ENCODE results near the gene TMEM200B.

The TMEM200B gene

GRCh38 chr1:29077155-29077554 is 46.5 kb downstream of the TMEM200B start:
- H3K9me3 ChIP-seq (ENCODE audit: control insufficient read depth, insufficient read depth, low read length), result no peaks in the 10 kb centered on the region
- H3K36me3 ChIP-seq (ENCODE audit: insufficient read depth, low read length), result 0 out of 2 replicates have a peak, but pooled peaks cover 3% of the 10 kb centered on the region
- no peaks in the 10 kb centered on the region for H3K4me1 ChIP-seq (ENCODE audit: insufficient read depth, low read length)
- no peak overlapping the region for H3K9ac ChIP-seq (ENCODE audit: low read depth, low read length)
